ENCODE measurements around the gene TMEM181.

The TMEM181 gene

GRCh38 chr6:158640519-158640918, 80.6 kb downstream of the TMEM181 start:
- Histone ChIP-seq H3K79me2 (ENCODE audit: low read length) (peaks cover 16% of the 10 kb centered on the region), H3K36me3 (replicated peaks; ENCODE audit: insufficient read depth, low read length) (no peaks in the 10 kb centered on the region), H3K9me2 (replicated peaks; ENCODE audit: insufficient read depth, low read length) (no peaks in the 10 kb centered on the region), H2AFZ (ENCODE audit: low read length) (no peak overlapping the region), H3K4me2 (ENCODE audit: low read depth, low read length) (no peak overlapping the region), H3K27me3 (replicated peaks; ENCODE audit: insufficient read depth, low read length) (no peaks in the 10 kb centered on the region), H3K4me3 (ENCODE audit: low read length) (no peak overlapping the region), H4K20me1 (ENCODE audit: insufficient read depth, low read length) (no peaks in the 10 kb centered on the region; the same call in 1 of the 2 replicates), H3K27ac (ENCODE audit: low read length) (no peak overlapping the region), H3K4me1 (ENCODE audit: low read length) (0 out of 2 replicates have a peak, but pooled peaks cover 3% of the 10 kb centered on the region), H3K9me3 (replicated peaks; ENCODE audit: insufficient read depth, low read length) (no peaks in the 10 kb centered on the region), H3F3A (ENCODE audit: insufficient read depth, low read length) (peaks cover 4% of the 10 kb centered on the region; the same call in 1 of the 2 replicates), H3K9ac (ENCODE audit: low read length) (no peak overlapping the region)
- DNase-seq = no peak
- TF ChIP-seq EZH2 (optimal IDR thresholded peaks at IDR 0.05; ENCODE audit: low read depth, low read length) (no peak), EZH2phosphoT487 (IDR thresholded peaks at IDR 0.05; ENCODE audit: low read length) (no peak), CTCF (IDR thresholded peaks at IDR 0.05; ENCODE audit: low read length) (no peak)

- H3K79me2 ChIP-seq (ENCODE audit: low read length) = peaks cover 16% of the 10 kb centered on the region
- H3K9me2 ChIP-seq (replicated peaks; ENCODE audit: insufficient read depth, low read length) = no peaks in the 10 kb centered on the region
- no peak overlapping the region for H2AFZ ChIP-seq (ENCODE audit: low read length)
- no peaks in the 10 kb centered on the region for H3K36me3 ChIP-seq (replicated peaks; ENCODE audit: insufficient read depth, low read length)
- no peak overlapping the region for H3K4me2 ChIP-seq (ENCODE audit: low read depth, low read length)
- H4K20me1 ChIP-seq (ENCODE audit: insufficient read depth, low read length) = no peaks in the 10 kb centered on the region; the same call in 1 of the 2 replicates
- H3K27me3 ChIP-seq (replicated peaks; ENCODE audit: insufficient read depth, low read length) = no peaks in the 10 kb centered on the region
- H3K4me3 ChIP-seq (ENCODE audit: low read length) = no peak overlapping the region
- peaks cover 4% of the 10 kb centered on the region; the same call in 1 of the 2 replicates for H3F3A ChIP-seq (ENCODE audit: insufficient read depth, low read length)
- no peak overlapping the region for H3K9ac ChIP-seq (ENCODE audit: low read length)
- no peak for DNase-seq
- H3K9me3 ChIP-seq (replicated peaks; ENCODE audit: insufficient read depth, low read length) = no peaks in the 10 kb centered on the region
- no peak for TF ChIP-seq EZH2 (optimal IDR thresholded peaks at IDR 0.05; ENCODE audit: low read depth, low read length)
- H3K4me1 ChIP-seq (ENCODE audit: low read length) = 0 out of 2 replicates have a peak, but pooled peaks cover 4% of the 10 kb centered on the region
- H3K27ac ChIP-seq (ENCODE audit: low read length) = no peak overlapping the region
These were observed 82.3 kb downstream of the TMEM181 start for GRCh38 chr6:158642097-158642601.

GRCh38 chr6:158643836-158644230, 83.9 kb downstream of the TMEM181 start:
- no peak for DNase-seq
- H3K27ac ChIP-seq (ENCODE audit: low read length) = peak overlapping the region; percentile 66; the same call in 1 of the 2 replicates
- H3K27me3 ChIP-seq (replicated peaks; ENCODE audit: insufficient read depth, low read length) = no peaks in the 10 kb centered on the region
- 0 out of 2 replicates have a peak, but pooled peaks cover 4% of the 10 kb centered on the region for H3K4me1 ChIP-seq (ENCODE audit: low read length)
- peaks cover 16% of the 10 kb centered on the region for H3K79me2 ChIP-seq (ENCODE audit: low read length)
- H3K4me3 ChIP-seq (ENCODE audit: low read length) = peak overlapping the region; percentile 84
- TF ChIP-seq EZH2phosphoT487 (IDR thresholded peaks at IDR 0.05; ENCODE audit: low read length) = no peak
- TF ChIP-seq EZH2 (optimal IDR thresholded peaks at IDR 0.05; ENCODE audit: low read depth, low read length) = no peak
- TF ChIP-seq CTCF (IDR thresholded peaks at IDR 0.05; ENCODE audit: low read length) = no peak
- peaks cover 4% of the 10 kb centered on the region; the same call in 1 of the 2 replicates for H3F3A ChIP-seq (ENCODE audit: insufficient read depth, low read length)
- H3K9ac ChIP-seq (ENCODE audit: low read length) = peak overlapping the region; percentile 90
- H3K36me3 ChIP-seq (replicated peaks; ENCODE audit: insufficient read depth, low read length) = no peaks in the 10 kb centered on the region
- no peak overlapping the region for H2AFZ ChIP-seq (ENCODE audit: low read length)
- H4K20me1 ChIP-seq (ENCODE audit: insufficient read depth, low read length) = no peaks in the 10 kb centered on the region; the same call in 1 of the 2 replicates
- peak overlapping the region; percentile 45 for H3K4me2 ChIP-seq (ENCODE audit: low read depth, low read length)
- H3K9me3 ChIP-seq (replicated peaks; ENCODE audit: insufficient read depth, low read length) = no peaks in the 10 kb centered on the region
- H3K9me2 ChIP-seq (replicated peaks; ENCODE audit: insufficient read depth, low read length) = no peaks in the 10 kb centered on the region

All from MM.1S (cell line).